Measurements from ENCODE around the gene EPC2.
"Not testable (repeated sequence)": the region's sequence is repeated elsewhere in the genome, so short reads cannot be mapped to it uniquely, and the experiment has no call there.

EPC2 gene

GRCh38 chr2:148640767-148641166, 3.8 kb upstream of the EPC2 start:
- no peak for DNase-seq (ENCODE audit: low read depth)

DNA sequence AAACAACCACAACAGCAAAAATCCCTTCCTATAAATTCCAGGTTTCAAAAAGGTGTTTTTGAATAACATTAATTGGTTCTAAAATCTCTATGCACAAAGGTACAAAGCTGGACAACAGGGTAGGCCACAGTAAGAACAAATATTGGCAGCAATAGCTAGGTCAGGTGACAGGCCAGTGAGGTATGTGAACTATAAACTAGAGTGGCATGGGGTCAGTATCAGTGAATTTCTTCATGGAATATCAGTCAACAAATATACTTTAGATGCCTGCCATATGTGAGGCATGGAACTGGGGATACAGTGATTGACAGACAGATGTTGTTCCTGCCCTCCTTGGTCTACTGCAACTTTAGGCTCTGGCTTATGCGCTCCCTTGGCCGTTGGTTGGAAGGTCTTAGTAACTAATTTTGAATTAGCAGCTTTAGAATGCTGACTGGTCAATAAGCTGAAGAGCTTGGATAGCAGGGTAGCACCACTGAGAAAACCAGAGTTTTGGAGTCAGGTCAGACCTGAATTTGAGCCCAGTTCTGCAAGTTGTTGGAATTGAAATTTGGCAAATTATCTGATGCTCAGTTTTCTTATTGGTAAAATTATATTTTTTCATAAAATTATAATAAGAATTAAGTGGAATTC, 2.3 kb upstream of the EPC2 start:
- no peak for DNase-seq (ENCODE audit: low read depth)

DNA sequence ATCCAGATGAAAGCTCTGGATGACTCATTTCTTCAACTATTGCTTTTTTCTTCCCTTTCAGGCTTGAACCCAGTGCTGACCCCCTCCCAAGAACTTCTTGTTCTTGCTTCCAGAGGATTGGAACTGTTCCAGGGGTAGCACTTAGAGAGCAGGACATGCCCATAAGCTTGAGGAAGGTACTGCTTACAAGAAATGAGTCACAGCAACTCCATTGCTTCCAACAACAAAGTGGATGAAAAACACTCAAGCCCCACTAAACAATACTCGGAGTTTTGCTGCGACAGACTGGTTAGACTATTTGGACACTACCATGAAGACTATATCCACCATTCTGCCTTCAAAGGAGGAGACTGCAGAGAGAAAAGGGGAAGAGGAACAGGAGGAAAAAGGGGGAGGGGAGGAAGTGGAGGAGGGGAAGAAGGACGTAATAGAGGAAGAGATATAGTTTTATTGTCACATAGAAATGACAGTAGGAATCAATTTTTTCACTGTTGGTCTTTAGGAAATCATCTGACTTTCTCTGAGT, 1.6 kb upstream of the EPC2 start:
- DNase-seq (ENCODE audit: low read depth), result no peak

GRCh38 chr2:148643421-148643820, 1.1 kb upstream of the EPC2 start:
- no peak for DNase-seq (ENCODE audit: low read depth)

- DNase-seq (ENCODE audit: low read depth), result peak; percentile 83
Measured at GRCh38 chr2:148644883-148645538, 460 bp downstream of the EPC2 start.

GRCh38 chr2:148645539-148646230, 1.1 kb downstream of the EPC2 start:
- DNase-seq (ENCODE audit: low read depth), result peak; percentile 74

- DNase-seq (ENCODE audit: low read depth), result no peak
Measured at GRCh38 chr2:148646231-148646559, 1.6 kb downstream of the EPC2 start.

DNA sequence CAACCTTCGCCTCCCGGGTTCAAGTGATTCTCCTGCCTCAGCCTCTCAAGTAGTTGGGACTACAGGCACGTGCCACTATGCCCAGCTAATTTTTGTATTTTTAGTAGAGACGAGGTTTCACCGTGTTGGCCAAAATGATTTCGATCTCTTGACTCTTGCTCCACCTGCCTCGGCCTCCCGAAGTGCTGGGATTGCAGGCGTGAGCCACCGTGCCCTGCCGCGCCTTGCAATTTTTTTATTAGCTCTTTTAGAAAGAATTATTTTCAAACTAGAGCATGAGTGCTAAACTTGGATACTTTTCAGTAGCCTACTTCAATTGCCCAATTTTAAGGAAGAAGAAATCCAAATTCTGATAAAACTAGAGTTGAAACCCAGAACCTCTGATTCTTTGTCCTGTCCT, 3.2 kb downstream of the EPC2 start:
- DNase-seq (ENCODE audit: low read depth), result not testable (repeated sequence)

DNA sequence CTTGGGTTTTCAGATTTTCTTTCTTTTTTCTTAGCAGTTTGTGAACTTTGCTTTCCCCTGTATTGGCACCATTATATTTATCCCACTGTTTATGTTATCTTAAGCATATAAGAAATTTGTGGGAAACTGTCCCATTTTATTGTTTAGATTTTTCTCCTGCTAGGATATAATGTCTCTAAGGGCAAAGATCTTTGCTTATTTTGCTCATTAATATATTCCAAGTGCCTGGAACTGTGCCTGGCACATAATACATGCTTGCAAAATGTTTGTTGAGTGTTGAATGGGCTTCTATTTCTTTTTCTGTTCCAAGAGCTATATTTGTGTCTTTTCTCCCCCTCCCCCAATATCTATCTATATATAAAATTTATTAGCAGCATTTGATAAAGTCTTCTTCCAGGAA, 5.4 kb downstream of the EPC2 start:
- no peak for DNase-seq (ENCODE audit: low read depth)

DNA sequence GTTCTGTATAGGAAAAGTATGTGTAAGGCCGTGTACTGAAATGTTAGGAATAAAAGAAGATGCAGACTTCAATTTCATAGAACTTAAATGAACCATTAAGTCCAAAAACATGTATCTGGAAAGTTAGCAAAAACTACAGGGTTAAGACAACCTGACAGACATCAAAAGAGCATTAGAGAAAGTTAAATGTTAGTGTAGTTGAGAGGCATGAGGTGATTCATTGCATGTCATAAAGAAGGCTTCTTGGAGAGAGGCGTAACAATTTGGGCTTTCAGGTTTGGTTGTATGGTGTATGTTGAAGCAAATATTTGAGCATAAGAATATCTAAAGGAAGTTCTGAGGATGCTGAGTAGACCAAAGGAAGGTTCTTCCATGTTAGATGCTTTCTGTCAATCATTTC, 6.3 kb downstream of the EPC2 start:
- no peak for DNase-seq (ENCODE audit: low read depth)

DNA sequence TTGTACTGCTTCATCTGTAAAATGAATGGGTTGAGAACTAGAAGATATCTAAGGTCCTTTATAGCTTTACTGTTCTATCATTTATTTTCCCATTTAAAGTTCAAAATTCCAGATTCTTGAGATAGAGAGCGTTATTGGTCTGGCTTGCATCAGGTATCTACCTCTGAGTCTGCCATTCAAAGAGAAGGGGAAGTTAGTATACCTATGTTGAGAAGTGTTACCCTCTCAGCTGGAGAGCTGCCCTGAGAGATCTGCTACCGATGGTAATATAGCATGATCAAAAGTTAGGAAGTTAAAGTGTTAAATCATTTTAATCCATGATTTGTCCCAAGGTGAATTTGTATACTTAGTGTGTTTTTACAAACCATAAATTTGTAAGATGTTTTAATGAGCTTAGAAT, 7.4 kb downstream of the EPC2 start:
- no peak for DNase-seq (ENCODE audit: low read depth)

DNA sequence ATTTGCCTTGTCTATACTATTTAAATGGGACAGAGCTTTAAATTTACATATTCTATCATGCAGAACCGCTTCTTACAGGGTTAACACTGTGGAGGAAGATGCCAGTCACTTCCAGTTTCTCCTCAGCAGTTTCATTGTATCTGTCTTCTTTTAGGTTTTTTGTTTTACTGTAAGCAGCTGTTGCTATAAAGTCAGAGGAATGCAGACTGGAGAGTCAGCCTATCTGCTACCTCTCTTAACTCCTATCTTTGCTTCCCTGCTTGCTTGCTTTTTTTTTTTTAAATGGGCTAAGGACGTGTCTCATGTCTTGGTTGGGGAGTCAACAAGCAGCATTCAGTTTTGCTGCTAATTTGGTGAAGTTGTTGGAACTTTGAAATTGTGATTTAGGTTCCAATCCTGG, 8.9 kb downstream of the EPC2 start:
- DNase-seq (ENCODE audit: low read depth), result no peak

DNA sequence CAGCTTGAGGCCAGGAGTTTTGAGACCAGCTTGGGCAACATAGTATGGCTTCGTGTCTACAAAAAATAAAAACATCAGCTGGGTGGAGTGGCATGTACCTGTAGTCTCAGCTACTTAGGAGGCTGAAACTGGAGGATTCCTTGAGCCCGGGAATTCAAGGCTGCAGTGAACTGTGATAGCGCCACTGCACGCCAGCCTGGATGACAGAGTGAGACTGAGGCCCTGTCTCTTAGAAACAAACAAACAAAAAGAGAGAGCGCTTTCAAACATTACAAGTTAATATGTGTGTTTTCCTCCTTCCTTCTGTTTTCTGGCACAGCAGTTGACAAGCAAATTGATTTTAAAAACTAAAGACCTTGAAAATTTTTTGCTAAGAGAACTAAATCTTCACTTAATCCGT, 9.9 kb downstream of the EPC2 start:
- DNase-seq (ENCODE audit: low read depth), result no peak

DNA sequence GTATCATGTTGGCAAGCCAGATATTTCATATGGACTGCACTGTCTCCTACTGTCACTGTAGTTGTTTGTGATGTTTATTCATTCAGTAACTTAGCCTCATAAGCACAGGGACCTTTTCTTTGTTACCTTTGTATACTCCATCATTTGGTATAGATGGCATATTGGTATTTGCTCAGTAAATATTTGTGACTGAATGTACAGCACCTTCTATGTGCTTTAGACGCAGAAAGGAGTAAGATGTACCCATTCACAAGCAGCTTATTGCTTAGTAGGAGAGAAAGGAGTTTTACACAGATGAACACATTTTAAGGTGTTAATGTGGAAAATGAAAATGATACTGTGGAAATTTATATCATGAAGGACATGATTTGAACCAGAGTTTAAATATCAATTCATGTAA, 12.0 kb downstream of the EPC2 start:
- no peak for DNase-seq (ENCODE audit: low read depth)

GRCh38 chr2:148658807-148659722, 14.5 kb downstream of the EPC2 start:
- no peak for DNase-seq (ENCODE audit: low read depth)

GRCh38 chr2:148660999-148661398, 16.4 kb downstream of the EPC2 start:
- DNase-seq (ENCODE audit: low read depth), result peak; percentile 37

- not testable (repeated sequence) for DNase-seq (ENCODE audit: low read depth)
Measured at GRCh38 chr2:148662332-148662731, 17.8 kb downstream of the EPC2 start.

- no peak for DNase-seq (ENCODE audit: low read depth)
Measured at GRCh38 chr2:148664229-148664628, 19.7 kb downstream of the EPC2 start.

- no peak for DNase-seq (ENCODE audit: low read depth)
Measured at GRCh38 chr2:148666555-148666954, 22.0 kb downstream of the EPC2 start.

DNA sequence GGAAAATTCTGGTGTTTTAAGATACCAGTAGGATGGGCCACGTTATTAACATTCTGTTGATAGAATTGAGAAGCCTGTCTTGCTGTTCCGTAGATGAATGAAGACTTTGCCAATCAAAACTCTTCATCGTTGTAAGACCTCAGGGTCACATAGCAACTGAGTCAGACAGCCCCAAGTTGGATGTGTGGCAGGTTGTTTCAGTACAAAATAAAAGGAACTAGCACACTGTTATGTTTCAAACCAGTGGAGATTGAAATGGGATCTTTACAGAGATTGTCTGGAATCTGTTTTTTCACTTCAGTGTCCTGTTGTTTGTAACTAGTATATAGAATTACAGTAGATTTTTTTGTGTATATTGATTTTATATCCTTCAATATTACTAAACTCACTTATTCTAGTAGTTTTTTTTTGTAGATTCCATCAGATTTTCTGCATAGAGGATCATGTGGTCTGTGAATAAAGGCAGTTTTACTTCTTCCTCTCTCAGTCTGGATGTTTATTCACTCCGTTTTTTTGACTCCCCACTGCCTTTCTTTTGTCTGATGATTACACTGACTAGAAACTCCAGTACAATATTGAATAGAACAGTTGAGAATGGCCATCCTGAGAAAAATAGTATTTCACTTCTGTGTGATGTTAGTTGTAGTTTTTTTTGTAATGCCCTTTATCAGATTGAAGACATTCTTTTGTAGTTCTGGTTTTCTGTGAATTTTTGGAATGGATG, 22.7 kb downstream of the EPC2 start:
- DNase-seq (ENCODE audit: low read depth), result no peak

DNA sequence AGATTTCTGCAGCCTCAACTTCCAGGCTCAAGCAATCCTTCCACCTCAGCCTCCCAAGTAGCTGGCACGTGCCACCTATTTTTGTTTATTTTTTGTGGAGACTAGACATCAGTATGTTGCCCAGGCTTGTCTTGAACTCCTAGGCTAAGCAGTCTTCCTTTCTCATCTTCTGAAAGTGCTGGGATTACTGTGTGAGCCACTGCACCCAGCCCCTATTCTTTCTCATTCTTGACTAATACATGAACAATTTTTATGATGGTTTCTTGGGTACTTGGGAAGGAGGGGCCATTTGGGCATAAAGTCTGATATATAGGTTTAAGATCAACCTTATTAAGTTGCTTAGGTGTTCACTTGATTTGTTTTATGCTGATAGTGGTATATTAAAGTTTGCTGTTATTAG, 26.2 kb downstream of the EPC2 start:
- DNase-seq (ENCODE audit: low read depth), result no peak

Measured in GM04504 (cell line).